Ovary (tissue), 3 donors: ENCODE results near the gene IRX4.

ENCODE experiments used
- CTCF ChIP-seq, 3 donors: fragments of 450-650 bp in 2 of 3; fragments of 200-600 bp in 1 of 3; IDR thresholded peaks; one replicate each; pipeline versions ENCODE4 v1.5.1 to v1.8.0; 2016 to 2022; ENCODE audit warnings: antibody characterized with exemption in 3 of 3, mild to moderate bottlenecking in 1 of 3
- POLR2A ChIP-seq: fragments of 450-650 bp; IDR thresholded peaks from one replicate; pipeline ENCODE4 v1.6.1; 2017; ENCODE audit warnings: antibody characterized with exemption, mild to moderate bottlenecking, moderate library complexity
- donor health status: DM: no; HTN: no; CAD: no.

GRCh38 chr5:1851290-1851934 lies 31.3 kb downstream of the IRX4 start:
- no peak for TF ChIP-seq CTCF (IDR thresholded peaks at IDR 0.05)
- TF ChIP-seq POLR2A: no peak
